ENCODE measurements around the gene SLC24A3. TPM values are rescaled to one million over a fixed set of nuclear protein-coding genes. Genes with fewer than 3 reads are reported as not detected.

SLC24A3 gene
- total and polyA plus RNA-seq, 4 donors: 1.9 to 8.4 (median 5.8) TPM

DNA sequence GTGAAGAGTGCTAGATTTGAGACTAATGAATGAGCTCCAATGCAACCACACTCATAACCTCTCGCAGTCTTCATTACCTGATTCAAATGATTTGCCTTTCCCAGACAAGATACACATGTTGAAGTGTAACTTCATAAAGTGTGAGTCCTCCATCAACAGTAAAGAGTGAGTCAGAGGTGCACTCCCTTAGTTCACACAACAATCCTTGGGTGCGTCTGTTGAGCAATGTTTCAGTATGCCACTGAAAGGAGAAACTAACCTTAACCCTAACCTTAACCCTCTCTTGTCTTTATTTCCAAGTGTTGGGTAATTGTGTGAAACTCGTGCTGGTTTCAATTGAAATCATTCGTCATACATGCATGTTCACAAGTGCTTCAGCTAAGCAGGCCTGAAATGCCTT is 524.6 kb downstream of the SLC24A3 start:
- Histone ChIP-seq H3K27ac (ENCODE audit: low read depth in 1 of 2, low read length in 1 of 2) (no peak overlapping the region), H3K27me3 (ENCODE audit: control insufficient read depth in 3 of 3, insufficient read depth in 3 of 3, low read length in 2 of 3) (no peaks in the 10 kb centered on the region), H3K9ac (ENCODE audit: insufficient read depth in 1 of 2, low read length in 2 of 2) (no peak overlapping the region), H3K36me3 (ENCODE audit: control insufficient read depth in 4 of 4, insufficient read depth in 4 of 4, low read length in 4 of 4) (no peaks in the 10 kb centered on the region), H3K4me1 (ENCODE audit: control insufficient read depth in 5 of 5, insufficient read depth in 5 of 5, low read length in 5 of 5) (peaks cover 0 to 13% (median 2%) of the 10 kb centered on the region in 5 donors), H3K9me3 (ENCODE audit: control insufficient read depth in 4 of 4, insufficient read depth in 3 of 4, low read length in 3 of 4) (no peaks in the 10 kb centered on the region), H3K4me3 (no peak overlapping the region)
- DNase-seq (peak in 1 of 3 donors; percentile 34), ATAC-seq (ENCODE audit: insufficient read depth, low FRiP score) (peak; percentile 68)
- WGBS, 2 donors: 43 to 46% methylated on average over 4 of the region's 4 CpGs
- TF ChIP-seq CTCF (IDR thresholded peaks at IDR 0.05; ENCODE audit: control extremely low read depth, extremely low read depth): no peak

GRCh38 chr20:19738951-19739350 is 526.5 kb downstream of the SLC24A3 start:
- Histone ChIP-seq H3K4me1 (ENCODE audit: control insufficient read depth in 5 of 5, insufficient read depth in 5 of 5, low read length in 5 of 5) (peaks cover 0 to 13% (median 2%) of the 10 kb centered on the region in 5 donors), H3K36me3 (ENCODE audit: control insufficient read depth in 4 of 4, insufficient read depth in 4 of 4, low read length in 4 of 4) (no peaks in the 10 kb centered on the region), H3K4me3 (no peak overlapping the region), H3K9me3 (ENCODE audit: control insufficient read depth in 4 of 4, insufficient read depth in 3 of 4, low read length in 3 of 4) (no peaks in the 10 kb centered on the region), H3K27me3 (ENCODE audit: control insufficient read depth in 3 of 3, insufficient read depth in 3 of 3, low read length in 2 of 3) (no peaks in the 10 kb centered on the region), H3K27ac (ENCODE audit: low read depth in 1 of 2, low read length in 1 of 2) (no peak overlapping the region), H3K9ac (ENCODE audit: insufficient read depth in 1 of 2, low read length in 2 of 2) (no peak overlapping the region)
- 93 to 97% methylated on average over 5 of the region's 5 CpGs for WGBS, 2 donors
- DNase-seq: no peak
- TF ChIP-seq CTCF (IDR thresholded peaks at IDR 0.05; ENCODE audit: control extremely low read depth, extremely low read depth): no peak
- no peak for ATAC-seq (ENCODE audit: insufficient read depth, low FRiP score)

DNA sequence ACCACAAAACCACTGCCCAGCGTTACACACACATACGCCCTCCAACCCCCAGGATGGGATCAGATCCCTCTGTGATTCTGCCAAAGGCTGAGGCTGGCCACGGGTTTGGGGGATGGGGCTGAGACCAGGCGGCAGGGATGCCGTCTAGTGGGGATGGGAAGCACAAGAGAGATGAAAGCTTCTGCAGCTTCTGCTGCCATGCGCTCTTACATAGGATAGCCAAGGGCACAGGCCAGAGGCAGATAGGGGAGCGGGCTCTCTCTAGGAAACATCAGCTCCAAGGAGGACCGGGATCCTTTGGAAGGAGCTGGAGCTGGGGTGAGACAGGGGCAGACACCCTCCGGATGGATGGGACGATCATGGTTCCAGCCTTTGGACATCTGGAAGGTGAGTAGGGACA is 526.9 kb downstream of the SLC24A3 start:
- no peak overlapping the region for H3K27ac ChIP-seq (ENCODE audit: low read depth in 1 of 2, low read length in 1 of 2)
- TF ChIP-seq CTCF (IDR thresholded peaks at IDR 0.05; ENCODE audit: control extremely low read depth, extremely low read depth): no peak
- no peaks in the 10 kb centered on the region for H3K9me3 ChIP-seq (ENCODE audit: control insufficient read depth in 4 of 4, insufficient read depth in 3 of 4, low read length in 3 of 4)
- H3K27me3 ChIP-seq (ENCODE audit: control insufficient read depth in 3 of 3, insufficient read depth in 3 of 3, low read length in 2 of 3): no peaks in the 10 kb centered on the region
- H3K4me3 ChIP-seq: no peak overlapping the region
- no peak for DNase-seq
- peaks cover 0 to 13% (median 2%) of the 10 kb centered on the region in 5 donors for H3K4me1 ChIP-seq (ENCODE audit: control insufficient read depth in 5 of 5, insufficient read depth in 5 of 5, low read length in 5 of 5)
- 95 to 96% methylated on average over 10 of the region's 10 CpGs for WGBS, 2 donors
- H3K36me3 ChIP-seq (ENCODE audit: control insufficient read depth in 4 of 4, insufficient read depth in 4 of 4, low read length in 4 of 4): no peaks in the 10 kb centered on the region
- ATAC-seq (ENCODE audit: insufficient read depth, low FRiP score): no peak
- H3K9ac ChIP-seq (ENCODE audit: insufficient read depth in 1 of 2, low read length in 2 of 2): no peak overlapping the region

GRCh38 chr20:19740512-19740911 is 528.1 kb downstream of the SLC24A3 start:
- H3K27ac ChIP-seq (ENCODE audit: low read depth in 1 of 2, low read length in 1 of 2): no peak overlapping the region
- ATAC-seq (ENCODE audit: insufficient read depth, low FRiP score) (no peak), DNase-seq (no peak)
- no peak overlapping the region for H3K4me3 ChIP-seq
- no peaks in the 10 kb centered on the region for H3K27me3 ChIP-seq (ENCODE audit: control insufficient read depth in 3 of 3, insufficient read depth in 3 of 3, low read length in 2 of 3)
- 84 to 100% methylated on average over 3 of the region's 3 CpGs for WGBS, 2 donors
- no peaks in the 10 kb centered on the region for H3K36me3 ChIP-seq (ENCODE audit: control insufficient read depth in 4 of 4, insufficient read depth in 4 of 4, low read length in 4 of 4)
- peaks cover 0 to 7% (median 2%) of the 10 kb centered on the region in 5 donors for H3K4me1 ChIP-seq (ENCODE audit: control insufficient read depth in 5 of 5, insufficient read depth in 5 of 5, low read length in 5 of 5)
- no peaks in the 10 kb centered on the region for H3K9me3 ChIP-seq (ENCODE audit: control insufficient read depth in 4 of 4, insufficient read depth in 3 of 4, low read length in 3 of 4)
- TF ChIP-seq CTCF (IDR thresholded peaks at IDR 0.05; ENCODE audit: control extremely low read depth, extremely low read depth): no peak
- no peak overlapping the region for H3K9ac ChIP-seq (ENCODE audit: insufficient read depth in 1 of 2, low read length in 2 of 2)

Measured in lung (tissue), 12 donors.